HG02642 (cell line): ENCODE data around the gene PLA2G4E.

Experiments
- ATAC-seq: cut with Tn5 transposase; IDR thresholded peaks from one replicate; pipeline ENCODE4 v1.9.1; 2021; ENCODE audit warnings: mild to moderate bottlenecking; ENCODE audit not compliant: unreplicated experiment, poor library complexity

Gene PLA2G4E

DNA sequence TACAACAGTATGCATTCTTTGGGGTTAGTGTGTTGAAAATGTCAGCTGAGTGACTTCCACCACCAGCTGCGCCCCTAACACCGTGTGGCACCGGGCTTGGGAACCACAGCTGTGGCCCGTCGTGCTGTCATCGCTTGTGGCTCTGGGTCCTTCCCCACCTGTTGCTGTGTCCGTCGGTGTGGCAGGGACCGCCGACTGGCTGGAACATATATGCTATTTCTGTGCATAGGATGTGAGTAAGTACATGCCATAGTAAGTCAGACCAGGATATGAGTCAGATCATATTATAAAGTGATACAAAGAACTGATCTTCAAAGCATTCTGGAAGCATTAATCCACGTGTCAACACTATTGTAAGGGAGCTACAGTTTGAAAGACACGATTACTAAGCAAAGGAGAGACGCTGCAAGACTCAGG is 80.4 kb downstream of the PLA2G4E start:
- ATAC-seq: no peak

DNA sequence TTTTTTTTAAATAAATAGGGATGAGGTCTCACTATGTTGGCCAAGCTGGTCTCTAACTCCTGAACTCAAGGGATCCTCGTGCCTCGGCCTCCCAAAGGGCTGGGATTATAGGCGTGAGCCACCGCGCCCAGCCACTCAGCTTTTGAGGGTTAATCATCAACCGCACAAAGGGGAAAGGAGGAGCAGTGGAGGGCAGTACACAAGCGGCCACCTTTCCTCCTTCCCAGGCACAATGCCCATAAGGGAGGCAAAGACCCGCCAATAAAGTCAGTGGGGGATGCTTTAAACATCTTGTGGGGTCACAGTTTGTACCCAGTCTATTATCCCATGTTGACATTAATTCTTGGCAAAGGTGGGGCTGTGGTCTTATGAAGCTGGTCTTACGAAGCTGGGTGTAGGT is 80.9 kb downstream of the PLA2G4E start:
- ATAC-seq: no peak

DNA sequence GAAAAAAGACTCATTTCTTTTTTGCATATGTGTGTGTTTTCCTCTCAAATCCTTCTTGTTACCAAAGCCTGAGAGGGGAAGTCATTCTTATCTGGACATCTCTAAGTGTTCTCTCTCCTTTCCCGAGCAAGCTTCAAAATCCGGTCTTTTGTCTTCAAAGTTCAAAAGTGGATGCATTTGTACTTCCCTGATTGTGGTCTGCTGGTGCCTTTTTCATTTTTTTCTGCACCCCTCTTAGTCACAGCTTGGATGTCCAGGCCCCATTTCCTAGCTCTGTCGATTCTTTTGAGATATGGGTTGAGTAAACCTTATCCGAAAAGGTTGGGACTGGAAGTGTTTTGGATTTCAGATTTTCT is 83.3 kb downstream of the PLA2G4E start:
- ATAC-seq: no peak

DNA sequence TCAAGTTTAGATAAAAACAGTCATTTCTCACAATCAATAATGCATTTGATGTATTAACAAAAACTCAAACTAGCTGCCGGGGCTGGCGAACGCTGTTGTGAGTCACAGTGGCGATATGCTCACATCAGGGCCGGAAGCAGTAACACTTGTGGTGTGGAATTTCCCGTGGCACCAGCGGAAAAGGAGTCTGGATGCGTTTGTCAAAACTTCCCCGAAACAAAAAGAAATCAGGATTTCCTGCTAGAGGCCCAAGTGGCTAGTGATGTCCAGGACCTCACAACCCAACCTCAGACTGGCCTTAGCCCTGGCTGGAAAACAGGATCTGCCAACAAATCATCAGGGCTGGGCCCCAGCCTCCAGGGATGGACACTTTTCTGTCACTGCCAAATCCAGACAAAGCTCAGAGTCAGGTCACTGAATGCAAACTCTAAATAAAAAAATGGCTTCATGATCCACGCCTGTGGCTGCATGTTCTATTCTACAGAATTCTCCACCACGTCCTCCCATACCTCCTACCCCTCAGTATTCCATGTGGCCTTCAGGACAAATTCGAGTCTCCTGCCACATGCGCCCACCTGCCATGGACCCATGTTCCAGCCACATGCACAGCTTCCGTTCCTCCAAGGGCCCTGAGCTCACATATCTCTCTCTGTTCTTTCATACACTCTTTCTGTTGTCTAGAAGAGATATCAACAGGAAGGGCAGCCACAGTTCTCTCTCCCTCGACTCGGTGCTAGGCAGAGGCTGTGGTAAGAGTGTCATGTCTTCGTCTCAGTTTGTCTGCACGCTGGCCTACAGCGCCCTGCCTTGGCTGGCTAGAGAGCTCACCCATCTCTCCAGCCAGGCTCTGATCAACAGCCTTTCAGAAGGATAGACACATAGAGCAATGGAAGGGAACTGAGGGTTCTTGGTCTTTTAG is 83.9 kb downstream of the PLA2G4E start:
- no peak for ATAC-seq

DNA sequence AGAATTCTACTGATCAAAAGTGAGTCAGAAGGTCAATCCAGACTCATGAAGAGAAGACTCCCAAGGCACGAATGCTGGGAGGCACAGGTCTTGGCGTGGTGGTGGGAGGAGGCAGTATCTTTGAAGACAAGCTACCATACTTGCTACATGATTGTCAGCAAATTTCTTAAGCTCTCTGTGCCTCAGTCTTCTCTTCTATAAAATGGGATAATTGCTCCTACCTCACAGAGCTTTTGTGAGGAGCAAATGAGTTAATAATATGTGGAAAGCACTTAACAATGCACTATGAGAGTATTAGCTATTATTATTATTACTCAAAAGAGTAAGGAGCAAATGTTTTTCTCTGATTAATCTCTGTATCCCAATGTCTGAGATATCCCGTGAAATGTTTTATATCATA is 84.7 kb downstream of the PLA2G4E start:
- no peak for ATAC-seq

DNA sequence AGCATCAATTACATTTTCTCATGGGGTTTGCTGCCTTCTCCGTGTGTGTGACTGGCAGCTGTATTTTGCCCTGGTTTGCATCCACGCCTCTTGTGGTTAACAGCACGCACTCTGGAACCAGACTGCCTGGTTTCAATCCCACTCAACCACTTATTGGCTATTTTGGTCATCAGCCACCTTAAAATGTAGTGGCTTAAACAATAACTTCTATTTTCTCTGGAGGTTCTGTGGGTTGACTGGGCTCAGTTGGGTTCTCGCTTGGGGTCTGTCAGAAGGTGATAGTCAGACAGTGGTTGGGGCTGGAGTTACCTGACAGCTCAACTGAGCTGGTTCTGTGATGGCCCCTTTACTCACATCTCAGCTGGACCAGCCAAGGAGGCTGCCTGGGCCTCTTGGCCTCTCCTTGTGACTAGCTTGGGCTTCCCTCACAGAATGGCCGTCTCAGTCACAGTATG is 85.2 kb downstream of the PLA2G4E start:
- ATAC-seq: no peak

DNA sequence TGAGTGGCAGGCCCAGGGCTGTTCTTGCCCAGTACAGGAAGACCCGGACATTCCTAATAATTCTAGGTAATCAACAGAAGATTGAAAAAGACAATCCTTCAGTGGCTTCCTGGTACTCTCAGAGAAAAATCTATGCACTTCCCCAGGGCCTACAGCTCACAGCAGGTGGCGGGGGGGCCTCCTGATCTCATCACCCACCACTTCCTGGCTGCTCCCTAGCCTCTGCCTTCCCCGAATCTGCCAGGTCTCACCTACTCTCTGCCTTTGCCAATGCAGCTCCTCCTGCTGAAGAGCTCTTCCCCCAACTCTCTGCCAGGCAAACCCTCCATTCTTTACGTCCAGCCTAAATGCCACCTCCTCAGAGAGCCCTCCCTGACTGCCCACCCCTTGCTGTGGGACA is 86.0 kb downstream of the PLA2G4E start:
- ATAC-seq: no peak

DNA sequence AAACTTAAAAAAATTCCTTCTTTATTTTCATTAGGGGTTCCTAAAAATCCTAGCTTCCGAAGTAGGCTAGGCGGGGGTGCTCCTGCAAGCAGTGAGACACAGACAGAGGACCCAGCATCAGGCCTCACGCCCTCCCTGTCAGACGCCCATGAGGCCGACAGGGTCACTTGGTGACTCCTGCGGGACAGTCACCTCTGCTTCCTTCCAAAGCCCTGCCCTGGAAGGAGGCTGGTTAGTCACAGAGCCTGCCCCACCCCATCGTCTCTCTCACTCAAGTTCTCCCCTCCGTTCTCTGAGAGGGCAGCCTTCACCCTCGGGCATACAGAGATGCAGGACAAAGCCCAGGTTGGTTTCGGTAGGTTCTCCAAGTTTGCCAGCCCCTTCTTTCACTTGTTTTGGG is 87.1 kb downstream of the PLA2G4E start:
- ATAC-seq: no peak

DNA sequence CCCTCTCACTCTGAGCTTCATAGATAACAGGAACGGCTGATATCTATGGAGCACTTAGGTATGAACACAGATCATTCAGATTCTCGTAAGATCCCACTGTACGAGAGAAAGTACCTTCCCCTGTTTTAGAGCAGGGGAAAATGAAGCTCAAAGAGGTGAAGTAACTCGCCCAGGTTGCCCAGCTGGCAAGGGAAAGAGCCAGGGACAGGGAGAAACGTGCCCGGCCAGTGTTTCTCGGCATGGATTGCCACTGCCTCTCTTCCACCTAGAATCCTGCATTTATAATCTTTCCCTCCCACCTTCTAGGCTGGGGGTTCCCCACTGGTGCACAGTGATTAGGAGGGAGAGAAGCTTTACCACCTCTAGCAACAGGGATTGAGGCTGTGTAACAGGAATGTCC is 87.5 kb downstream of the PLA2G4E start:
- no peak for ATAC-seq

DNA sequence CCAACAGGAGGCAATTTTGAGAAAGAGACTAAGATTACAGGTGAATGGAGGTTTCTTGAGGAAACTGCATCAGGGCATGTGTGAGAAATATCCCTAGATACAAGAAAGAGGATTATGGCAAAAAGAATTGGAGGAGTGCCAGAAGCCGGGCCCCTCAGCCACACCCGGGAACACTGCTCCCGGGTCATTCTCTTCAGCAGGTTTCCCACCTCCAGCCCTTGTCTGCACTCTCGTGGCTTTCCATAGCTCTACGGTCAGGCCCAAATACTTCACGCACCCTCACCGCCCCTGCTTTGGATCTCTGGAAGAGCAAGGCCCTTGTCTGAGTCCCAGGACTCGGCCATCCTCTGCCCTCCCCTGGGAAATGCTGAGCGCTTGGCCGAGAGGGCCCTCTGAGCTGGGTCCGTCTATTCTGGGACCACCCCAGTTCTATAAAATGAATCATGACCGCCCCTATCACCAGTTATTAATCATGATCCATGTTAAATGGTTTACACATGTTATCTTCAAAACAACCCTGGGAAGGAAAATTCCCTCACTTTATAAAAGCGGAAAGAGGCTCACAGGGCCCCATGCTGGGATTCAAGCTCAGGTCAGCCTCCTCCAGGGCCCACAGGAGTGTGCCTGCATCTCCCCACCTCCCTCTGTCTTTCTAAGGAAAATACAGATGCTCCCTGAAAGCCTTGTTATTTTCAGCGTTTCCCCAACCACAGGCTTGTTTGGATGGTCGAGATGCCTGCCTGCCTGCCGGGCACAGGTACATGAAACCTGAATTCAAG is 88.1 kb downstream of the PLA2G4E start:
- no peak for ATAC-seq

DNA sequence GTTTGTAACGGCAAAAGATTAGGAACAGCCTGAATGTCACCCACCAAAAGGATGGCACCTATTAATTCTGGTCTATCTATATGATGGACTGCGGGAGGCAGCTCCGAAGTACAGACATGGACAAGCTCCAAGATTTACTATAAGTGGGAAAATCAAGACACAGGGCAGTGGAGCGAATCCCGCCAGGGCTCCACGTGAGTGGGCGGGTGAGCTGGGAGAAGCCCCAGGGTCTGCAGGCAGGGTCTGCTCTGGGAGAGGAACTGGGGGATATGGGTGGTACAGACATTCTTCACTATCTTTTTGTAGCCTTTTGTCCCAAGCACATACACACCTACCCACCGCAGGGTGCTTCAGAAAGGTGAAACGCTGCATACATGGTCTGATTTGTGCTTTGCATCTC is 88.7 kb downstream of the PLA2G4E start:
- ATAC-seq: no peak
